Activated T-cell treated with anti-CD3 and anti-CD28 coated beads for 4 hours (primary cell): ENCODE results near the gene VPS8.
"Not testable (repeated sequence)": the region's sequence is repeated elsewhere in the genome, so short reads cannot be mapped to it uniquely, and the experiment has no call there.

Experiments
- DNase-seq: peaks from one replicate; pipeline ENCODE4 v3.0.0-alpha.2; 2020

Gene VPS8

DNA sequence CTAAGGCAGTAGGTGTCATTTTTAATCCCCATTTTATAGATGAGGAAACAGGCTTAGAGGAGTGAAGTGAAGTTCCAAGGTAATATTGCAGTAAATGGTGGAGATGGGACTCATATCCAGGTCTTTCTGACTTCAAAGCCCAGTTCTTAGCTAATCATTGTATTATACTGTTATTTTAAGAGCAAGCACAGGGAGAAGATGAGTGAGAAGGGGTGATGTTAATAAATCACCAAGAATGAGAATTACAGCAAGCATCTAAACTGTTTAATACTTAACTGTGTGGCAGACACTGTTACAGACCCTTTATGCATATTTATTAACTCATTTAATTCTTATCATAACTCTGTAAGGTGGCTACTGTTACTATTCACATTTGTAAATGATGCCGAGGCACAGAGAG, 61.2 kb downstream of the VPS8 start:
- DNase-seq: no peak

GRCh38 chr3:184874709-184875644, 63.0 kb downstream of the VPS8 start:
- no peak for DNase-seq

DNA sequence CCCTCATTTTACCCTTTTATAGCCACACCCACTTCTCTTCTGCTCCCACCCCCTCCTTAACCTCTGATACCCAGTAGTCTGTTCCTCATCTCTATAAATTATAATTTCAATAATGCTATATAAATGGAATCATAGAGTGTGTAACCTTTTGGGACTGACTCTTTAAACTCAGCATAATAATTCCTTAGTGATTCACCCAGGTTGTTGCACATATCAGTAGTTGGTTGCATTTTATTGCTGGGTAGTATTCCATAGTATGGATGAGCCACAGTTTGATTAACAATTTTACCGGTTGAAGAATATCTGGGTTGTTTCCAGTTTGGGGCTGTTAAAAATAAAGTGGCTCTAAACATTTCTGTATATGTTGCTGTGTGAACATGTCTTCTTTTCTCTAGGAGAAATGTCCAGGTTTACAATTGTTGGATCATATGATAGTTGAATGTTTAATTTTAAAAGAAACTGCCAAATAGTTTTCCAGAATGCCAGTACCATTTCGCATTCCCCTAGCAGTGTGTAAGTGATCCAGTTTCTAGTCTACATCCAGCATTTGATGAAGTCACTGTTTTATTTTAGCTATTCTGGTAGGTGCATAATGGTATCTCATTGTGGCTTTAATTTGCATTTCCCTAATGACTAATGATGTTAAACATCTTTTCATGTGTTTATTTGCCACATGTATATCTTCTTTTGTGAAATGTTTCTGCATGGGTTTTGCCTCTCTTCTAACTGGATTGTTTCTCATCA, 68.5 kb downstream of the VPS8 start:
- DNase-seq: no peak

DNA sequence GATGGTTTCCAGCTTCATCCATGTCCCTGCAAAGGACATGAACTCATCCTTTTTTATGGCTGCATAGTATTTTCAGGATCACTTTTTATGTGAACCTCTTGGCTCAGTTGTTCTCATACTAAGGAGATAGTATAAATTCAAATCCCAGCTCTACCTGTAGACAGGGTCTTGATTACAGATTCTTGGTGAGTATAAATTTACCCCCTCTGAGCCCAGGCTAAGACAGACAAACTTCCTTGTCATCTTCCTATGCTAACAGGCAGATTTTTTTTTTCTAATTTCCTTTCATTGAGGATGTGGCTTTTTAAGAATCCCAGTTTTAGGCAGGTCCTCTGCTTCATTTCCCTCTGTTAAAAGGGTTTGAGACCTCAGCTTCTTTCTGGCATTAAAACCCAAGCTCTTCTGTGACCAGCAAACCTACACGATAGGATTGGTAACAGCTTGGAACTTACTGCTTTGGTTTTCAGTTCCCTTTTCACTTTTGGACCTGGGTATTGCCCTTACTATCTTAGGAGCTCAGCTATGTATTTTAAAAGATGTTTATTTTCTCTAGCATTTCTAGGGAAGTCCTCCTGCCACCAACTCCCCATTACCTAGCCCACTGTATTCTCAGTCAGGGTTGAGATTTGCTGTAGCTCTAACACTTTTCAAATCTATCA, 72.5 kb downstream of the VPS8 start:
- no peak for DNase-seq

DNA sequence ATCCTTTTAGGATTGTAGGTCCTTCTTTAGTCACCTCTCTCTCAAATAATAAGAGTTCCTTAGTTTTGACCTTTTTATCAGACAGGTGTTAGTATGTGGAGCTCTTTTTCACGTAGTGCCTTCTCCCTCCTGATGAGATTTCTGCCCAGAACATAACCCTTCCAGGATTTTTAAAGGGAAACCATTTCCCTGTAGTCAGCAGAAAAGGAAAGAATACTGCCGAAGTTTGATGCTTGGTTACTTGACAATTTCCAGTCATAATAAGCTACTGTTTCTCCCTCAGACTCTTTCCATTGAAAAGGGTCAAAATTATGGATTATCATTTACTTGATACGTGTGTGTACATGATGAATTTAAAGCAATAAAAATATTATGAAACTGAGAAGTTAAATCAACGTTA, 73.1 kb downstream of the VPS8 start:
- DNase-seq: no peak

- DNase-seq: no peak
Observed at GRCh38 chr3:184887574-184887973, 75.6 kb downstream of the VPS8 start.

DNA sequence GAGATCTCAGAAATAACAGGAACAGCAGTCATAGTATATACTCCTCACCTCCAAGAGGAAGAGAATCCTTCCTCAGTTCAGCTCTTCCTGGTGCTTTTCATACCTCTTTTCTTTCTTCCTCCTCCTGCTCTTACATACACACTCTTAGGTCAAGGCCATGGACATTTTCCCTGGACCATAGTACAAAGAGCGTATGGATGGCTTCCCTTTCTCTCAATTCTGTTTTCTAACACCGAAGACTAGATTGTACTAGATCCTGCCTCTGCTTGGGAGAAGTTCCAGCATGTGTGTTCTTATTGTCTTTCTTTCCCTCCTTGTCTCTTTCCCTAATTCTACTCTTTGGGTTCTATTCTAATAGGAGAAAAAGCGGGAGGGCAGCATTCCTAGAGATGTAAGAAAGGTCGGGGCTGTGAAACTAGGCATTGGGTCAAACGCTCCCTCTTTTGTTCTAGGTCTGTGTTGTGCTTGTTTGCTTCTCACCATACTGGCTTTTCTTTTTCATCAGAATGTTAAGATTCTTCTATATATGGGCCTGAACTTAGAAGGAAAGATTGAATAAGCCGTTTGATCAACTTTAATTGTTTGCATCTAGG, 77.4 kb downstream of the VPS8 start:
- DNase-seq: no peak

DNA sequence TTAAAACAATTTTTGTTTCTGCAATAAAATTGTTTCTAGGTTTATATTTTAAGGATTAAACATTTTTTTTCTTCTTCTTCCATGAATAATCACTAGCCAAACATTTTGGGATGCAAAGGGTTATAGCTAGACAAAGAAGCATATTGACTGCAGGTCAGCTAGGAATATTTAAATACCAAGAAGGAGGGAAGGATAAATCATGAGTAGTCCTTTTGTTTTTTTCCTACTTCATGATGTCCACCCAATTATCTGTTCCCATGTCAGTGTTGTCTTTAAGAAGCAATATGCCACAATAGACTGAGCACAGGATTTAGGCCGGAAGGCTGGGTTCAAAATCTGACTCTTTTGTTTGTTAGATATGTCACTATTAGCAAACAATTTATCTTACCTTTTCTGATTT, 82.1 kb downstream of the VPS8 start:
- no peak for DNase-seq

DNA sequence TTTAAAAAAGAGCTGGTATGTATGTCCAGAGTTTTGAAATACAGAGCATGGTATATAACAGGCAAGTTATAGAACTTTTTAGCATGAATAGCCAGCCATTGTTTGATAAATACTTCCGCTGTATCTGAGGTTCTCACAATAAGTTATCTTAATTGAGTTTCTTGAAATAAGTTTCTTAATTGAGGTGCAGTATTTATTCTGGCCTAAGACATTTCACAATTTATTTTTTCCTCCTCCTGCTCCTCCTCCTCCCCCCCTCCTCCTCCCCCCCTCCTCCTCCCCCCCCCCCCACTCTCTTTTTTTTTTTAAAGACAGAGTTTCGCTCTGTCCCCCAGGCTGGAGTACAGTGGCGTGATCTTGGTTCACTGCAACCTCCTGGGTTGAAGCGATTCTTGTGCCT, 83.4 kb downstream of the VPS8 start:
- DNase-seq: no peak

GRCh38 chr3:184896336-184896735, 84.4 kb downstream of the VPS8 start:
- no peak for DNase-seq

GRCh38 chr3:184899953-184900595, 88.1 kb downstream of the VPS8 start:
- DNase-seq: no peak

DNA sequence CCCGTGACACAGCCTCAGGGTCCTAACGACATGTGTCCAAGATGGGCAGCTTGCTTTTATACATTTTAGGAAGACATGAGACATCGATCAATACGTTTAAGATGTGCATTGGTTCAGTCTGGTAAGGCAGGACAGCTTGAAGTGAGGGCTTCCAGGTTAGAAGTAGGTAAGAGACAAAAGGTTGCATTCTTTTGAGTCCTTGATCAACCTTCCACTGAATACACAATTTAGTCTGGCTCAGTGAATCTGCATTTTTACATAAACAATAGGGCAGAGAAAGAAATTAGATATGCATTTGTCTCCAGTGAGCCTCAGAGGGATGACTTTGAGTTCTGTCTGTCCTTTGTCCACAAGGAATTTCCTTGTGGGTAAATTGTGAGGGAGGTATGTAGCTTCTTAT, 95.1 kb downstream of the VPS8 start:
- DNase-seq: not testable (repeated sequence)

- DNase-seq: no peak
Observed at GRCh38 chr3:184907681-184908649, 96.0 kb downstream of the VPS8 start.

GRCh38 chr3:184908859-184909258, 96.9 kb downstream of the VPS8 start:
- no peak for DNase-seq

GRCh38 chr3:184910664-184911063, 98.7 kb downstream of the VPS8 start:
- no peak for DNase-seq

- DNase-seq: no peak
Observed at GRCh38 chr3:184911570-184911969, 99.6 kb downstream of the VPS8 start.

GRCh38 chr3:184912163-184912562, 100.2 kb downstream of the VPS8 start:
- DNase-seq: no peak

- no peak for DNase-seq
Observed at GRCh38 chr3:184914628-184915027, 102.7 kb downstream of the VPS8 start.

DNA sequence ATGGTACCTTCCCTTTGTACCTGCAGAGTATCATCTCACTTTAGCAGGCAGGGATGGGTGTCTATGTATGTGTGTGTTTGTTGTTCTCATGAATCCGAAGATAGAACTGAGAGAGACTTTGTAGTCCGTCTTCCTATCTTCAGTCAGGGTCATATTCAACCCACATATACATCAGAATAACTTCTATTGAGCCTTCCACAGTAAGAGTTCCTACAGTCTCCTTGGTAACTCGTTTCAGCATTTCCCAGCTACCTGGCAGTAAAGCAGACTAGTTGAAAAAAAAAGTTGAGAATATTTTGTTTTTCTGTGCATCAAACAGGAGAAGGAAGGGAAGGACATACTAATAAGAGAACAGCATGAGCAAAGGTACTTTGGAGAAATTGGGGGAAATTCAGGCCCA, 106.8 kb downstream of the VPS8 start:
- no peak for DNase-seq

GRCh38 chr3:184919651-184920050, 107.7 kb downstream of the VPS8 start:
- no peak for DNase-seq

DNA sequence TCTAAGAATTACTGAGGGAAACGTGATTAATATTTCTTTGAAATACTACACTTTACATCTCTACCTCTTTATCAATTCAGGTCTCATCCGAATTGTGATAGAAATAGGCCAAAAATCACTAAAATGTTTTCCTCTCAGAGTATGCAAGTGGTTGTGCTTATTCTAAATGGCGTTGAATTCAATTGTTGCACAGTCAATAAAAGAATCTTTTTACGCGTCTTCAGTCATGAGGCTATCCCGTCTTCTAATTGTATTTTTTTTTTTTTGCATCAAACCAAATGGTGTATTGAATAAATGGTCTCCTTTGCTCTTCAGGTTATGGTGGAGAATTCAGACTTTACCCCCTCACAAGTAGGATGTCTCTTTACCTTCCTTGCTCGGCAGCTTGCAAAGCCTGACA, 112.6 kb downstream of the VPS8 start:
- DNase-seq: no peak
